ENCODE measurements around the gene AOX1.
"Not testable (repeated sequence)": the region's sequence is repeated elsewhere in the genome, so short reads cannot be mapped to it uniquely, and the experiment has no call there.

AOX1 gene

GRCh38 chr2:200585730-200586643, at the start of gene AOX1:
AOX1 (plus strand) TSS chr2:200586014; CDS start chr2:200586109, 95 bp downstream.
- CTCF ChIA-PET: interaction anchor here (0.6 to 1.6 kb wide), 7 partner anchors 9 to 117 kb away, joined by 3 to 9 read pairs (median 4); no protein-coding TSS in a partner anchor
- H3K27ac ChIP-seq: peak within 1 kb of the TSS; percentile 65
- POLR2A ChIA-PET (ENCODE audit: low non-redundant PET): no interaction called here
- TF ChIP-seq CTCF (conservative IDR thresholded peaks at IDR 0.05; ENCODE audit: low read depth): 0 out of 2 replicates have a peak, but pooled peaks have one; percentile 6
- peak; percentile 66 for DNase-seq (ENCODE audit: low spot score)

- TF ChIP-seq CTCF (conservative IDR thresholded peaks at IDR 0.05; ENCODE audit: low read depth): no peak
- no peak for DNase-seq (ENCODE audit: low spot score)
- ChIA-PET CTCF (no interaction called here), POLR2A (ENCODE audit: low non-redundant PET) (interaction anchor here (0.7 kb wide), 1 partner anchor 495 kb away, joined by 3 read pairs; no protein-coding TSS in a partner anchor)
- H3K27ac ChIP-seq: no peak overlapping the region
Observed at GRCh38 chr2:200538139-200538538, 47.7 kb upstream of the AOX1 start.

- no peak overlapping the region for H3K27ac ChIP-seq
- ChIA-PET CTCF (no interaction called here), POLR2A (ENCODE audit: low non-redundant PET) (no interaction called here)
- no peak for TF ChIP-seq CTCF (conservative IDR thresholded peaks at IDR 0.05; ENCODE audit: low read depth)
- DNase-seq (ENCODE audit: low spot score): no peak
Observed at GRCh38 chr2:200540793-200541192, 45.0 kb upstream of the AOX1 start.

- POLR2A ChIA-PET (ENCODE audit: low non-redundant PET); DNase-seq (ENCODE audit: low spot score); CTCF ChIA-PET; H3K27ac ChIP-seq: not testable (repeated sequence)
Observed at GRCh38 chr2:200566596-200566995, 19.2 kb upstream of the AOX1 start.

GRCh38 chr2:200567932-200568331, 17.9 kb upstream of the AOX1 start:
- ChIA-PET POLR2A (ENCODE audit: low non-redundant PET) (no interaction called here), CTCF (no interaction called here)
- DNase-seq (ENCODE audit: low spot score): no peak
- H3K27ac ChIP-seq: no peak overlapping the region
- no peak for TF ChIP-seq CTCF (conservative IDR thresholded peaks at IDR 0.05; ENCODE audit: low read depth)

- no peak overlapping the region for H3K27ac ChIP-seq
- POLR2A ChIA-PET (ENCODE audit: low non-redundant PET): no interaction called here
- TF ChIP-seq CTCF (conservative IDR thresholded peaks at IDR 0.05; ENCODE audit: low read depth): peak; percentile 33; the same call in 1 of the 2 replicates
- CTCF ChIA-PET: interaction anchor here (0.6 to 0.9 kb wide), 3 partner anchors 11 to 232 kb away, joined by 3 to 9 read pairs (median 3); partner anchors contain the start of gene AOX1
- peak; percentile 25 for DNase-seq (ENCODE audit: low spot score)
Observed at GRCh38 chr2:200575957-200576356, 9.9 kb upstream of the AOX1 start.

GRCh38 chr2:200577027-200577426, 8.8 kb upstream of the AOX1 start:
- CTCF ChIA-PET: no interaction called here
- POLR2A ChIA-PET (ENCODE audit: low non-redundant PET): no interaction called here
- no peak overlapping the region for H3K27ac ChIP-seq
- DNase-seq (ENCODE audit: low spot score): no peak
- TF ChIP-seq CTCF (conservative IDR thresholded peaks at IDR 0.05; ENCODE audit: low read depth): no peak
